ENCODE measurements around the gene WDR64.

Gene WDR64

GRCh38 chr1:241695246-241696171, 43.4 kb downstream of the WDR64 start:
- H3K27ac ChIP-seq (ENCODE audit: low read length), result no peak overlapping the region

GRCh38 chr1:241696172-241696814, 44.2 kb downstream of the WDR64 start:
- no peaks in the 10 kb centered on the region for H3K36me3 ChIP-seq (ENCODE audit: insufficient read depth, low read length)
- TF ChIP-seq EZH2 (IDR thresholded peaks at IDR 0.05; ENCODE audit: borderline replicate concordance, low read depth, low read length, severe bottlenecking) (no peak), CTCF (IDR thresholded peaks at IDR 0.05; ENCODE audit: borderline replicate concordance, extremely low read depth, low read length, poor library complexity, severe bottlenecking) (no peak)
- no peaks in the 10 kb centered on the region for H3K27me3 ChIP-seq (ENCODE audit: insufficient read depth, low read length, poor library complexity)
- H3K9me3 ChIP-seq (ENCODE audit: insufficient read depth, low read length, severe bottlenecking), result no peaks in the 10 kb centered on the region
- H4K20me1 ChIP-seq (ENCODE audit: insufficient read depth, low read length), result no peaks in the 10 kb centered on the region
- H3K4me2 ChIP-seq (ENCODE audit: insufficient read depth, low read length), result no peak overlapping the region
- no peaks in the 10 kb centered on the region for H3K4me1 ChIP-seq (ENCODE audit: insufficient read depth, low read length)
- H3K9ac ChIP-seq (ENCODE audit: low read depth, low read length), result no peak overlapping the region
- no peaks in the 10 kb centered on the region for H3K79me2 ChIP-seq (ENCODE audit: insufficient read depth, low read length)
- H2AFZ ChIP-seq (ENCODE audit: low read depth, low read length), result no peak overlapping the region
- ATAC-seq (ENCODE audit: insufficient read depth, low read depth) (no peak), DNase-seq (no peak)
- H3K4me3 ChIP-seq (ENCODE audit: low read depth in 1 of 2, low read length in 2 of 2), result no peak overlapping the region
- H3K27ac ChIP-seq (ENCODE audit: low read length), result no peak overlapping the region

More at GRCh38 chr1:241695246-241696171, 43.4 kb downstream of the WDR64 start:
- Histone ChIP-seq H2AFZ (ENCODE audit: low read depth, low read length) (no peak overlapping the region), H3K4me2 (ENCODE audit: insufficient read depth, low read length) (no peak overlapping the region), H4K20me1 (ENCODE audit: insufficient read depth, low read length) (no peaks in the 10 kb centered on the region), H3K4me1 (ENCODE audit: insufficient read depth, low read length) (no peaks in the 10 kb centered on the region), H3K36me3 (ENCODE audit: insufficient read depth, low read length) (no peaks in the 10 kb centered on the region), H3K4me3 (ENCODE audit: low read depth in 1 of 2, low read length in 2 of 2) (no peak overlapping the region), H3K9ac (ENCODE audit: low read depth, low read length) (no peak overlapping the region), H3K27me3 (ENCODE audit: insufficient read depth, low read length, poor library complexity) (no peaks in the 10 kb centered on the region), H3K79me2 (ENCODE audit: insufficient read depth, low read length) (no peaks in the 10 kb centered on the region), H3K9me3 (ENCODE audit: insufficient read depth, low read length, severe bottlenecking) (no peaks in the 10 kb centered on the region)
- DNase-seq (no peak), ATAC-seq (ENCODE audit: insufficient read depth, low read depth) (no peak)
- TF ChIP-seq EZH2 (IDR thresholded peaks at IDR 0.05; ENCODE audit: borderline replicate concordance, low read depth, low read length, severe bottlenecking), result no peak
- TF ChIP-seq CTCF (IDR thresholded peaks at IDR 0.05; ENCODE audit: borderline replicate concordance, extremely low read depth, low read length, poor library complexity, severe bottlenecking), result no peak

- Histone ChIP-seq H3K79me2 (ENCODE audit: insufficient read depth, low read length) (no peaks in the 10 kb centered on the region), H3K36me3 (ENCODE audit: insufficient read depth, low read length) (no peaks in the 10 kb centered on the region), H4K20me1 (ENCODE audit: insufficient read depth, low read length) (no peaks in the 10 kb centered on the region), H3K9me3 (ENCODE audit: insufficient read depth, low read length, severe bottlenecking) (no peaks in the 10 kb centered on the region), H3K4me2 (ENCODE audit: insufficient read depth, low read length) (no peak overlapping the region), H2AFZ (ENCODE audit: low read depth, low read length) (no peak overlapping the region), H3K4me3 (ENCODE audit: low read depth in 1 of 2, low read length in 2 of 2) (no peak overlapping the region), H3K4me1 (ENCODE audit: insufficient read depth, low read length) (no peaks in the 10 kb centered on the region), H3K27me3 (ENCODE audit: insufficient read depth, low read length, poor library complexity) (no peaks in the 10 kb centered on the region), H3K9ac (ENCODE audit: low read depth, low read length) (no peak overlapping the region), H3K27ac (ENCODE audit: low read length) (no peak overlapping the region)
- DNase-seq, result no peak
- no peak for TF ChIP-seq CTCF (IDR thresholded peaks at IDR 0.05; ENCODE audit: borderline replicate concordance, extremely low read depth, low read length, poor library complexity, severe bottlenecking)
- no peak for TF ChIP-seq EZH2 (IDR thresholded peaks at IDR 0.05; ENCODE audit: borderline replicate concordance, low read depth, low read length, severe bottlenecking)
- no peak for ATAC-seq (ENCODE audit: insufficient read depth, low read depth)
These were observed 44.9 kb downstream of the WDR64 start for GRCh38 chr1:241696815-241697639.
